HG03520 (cell line): Measurements from ENCODE around the gene COL4A1.

ENCODE experiments used
- ATAC-seq: cut with Tn5 transposase; IDR thresholded peaks from one replicate; pipeline ENCODE4 v1.9.1; 2021; ENCODE audit warnings: mild to moderate bottlenecking, moderate library complexity; ENCODE audit not compliant: unreplicated experiment

COL4A1 gene

GRCh38 chr13:110310541-110311442 lies 3.8 kb upstream of the COL4A1 start:
- ATAC-seq = no peak

DNA sequence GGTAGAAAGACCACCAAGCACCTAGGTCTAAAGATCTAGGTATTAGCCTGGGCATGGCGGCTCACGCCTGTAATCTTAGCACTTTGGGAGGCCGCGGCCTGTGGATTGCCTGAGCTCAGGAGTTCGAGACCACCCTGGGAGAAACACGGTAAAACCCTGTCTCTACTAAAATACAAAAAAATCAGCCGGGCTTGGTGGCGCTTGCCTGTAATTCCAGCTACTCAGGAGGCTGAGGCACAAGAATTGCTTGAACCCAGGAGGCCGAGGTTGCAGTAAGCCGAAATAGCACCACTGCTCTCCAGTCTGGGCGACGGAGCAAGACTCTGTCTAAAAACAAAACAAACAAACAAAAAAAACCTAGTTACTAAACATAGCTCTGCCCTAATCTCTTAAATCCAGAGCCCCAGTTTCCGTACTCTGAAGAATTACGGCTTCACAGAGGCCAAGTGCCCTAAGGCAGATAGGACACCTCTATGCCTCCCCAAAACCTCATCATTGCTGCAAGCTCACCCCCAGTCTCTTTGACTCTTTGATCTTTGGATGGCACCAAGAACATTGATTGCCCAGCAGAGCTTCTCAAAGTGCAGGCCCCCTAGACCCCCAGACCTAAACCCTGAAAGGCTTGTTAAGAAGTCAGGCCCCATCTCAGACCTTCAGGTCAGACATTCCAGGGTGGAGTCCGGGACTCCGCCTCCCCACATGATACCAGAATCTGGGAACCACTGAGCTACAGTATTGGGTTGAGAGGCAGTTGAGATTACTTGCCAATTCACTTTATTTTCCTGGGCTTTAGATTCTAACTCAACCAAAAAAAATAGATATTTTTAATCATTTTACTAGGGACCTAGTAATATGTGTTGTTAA lies 2.9 kb upstream of the COL4A1 start:
- no peak for ATAC-seq

GRCh38 chr13:110308656-110309359 lies 1.9 kb upstream of the COL4A1 start:
- no peak for ATAC-seq

DNA sequence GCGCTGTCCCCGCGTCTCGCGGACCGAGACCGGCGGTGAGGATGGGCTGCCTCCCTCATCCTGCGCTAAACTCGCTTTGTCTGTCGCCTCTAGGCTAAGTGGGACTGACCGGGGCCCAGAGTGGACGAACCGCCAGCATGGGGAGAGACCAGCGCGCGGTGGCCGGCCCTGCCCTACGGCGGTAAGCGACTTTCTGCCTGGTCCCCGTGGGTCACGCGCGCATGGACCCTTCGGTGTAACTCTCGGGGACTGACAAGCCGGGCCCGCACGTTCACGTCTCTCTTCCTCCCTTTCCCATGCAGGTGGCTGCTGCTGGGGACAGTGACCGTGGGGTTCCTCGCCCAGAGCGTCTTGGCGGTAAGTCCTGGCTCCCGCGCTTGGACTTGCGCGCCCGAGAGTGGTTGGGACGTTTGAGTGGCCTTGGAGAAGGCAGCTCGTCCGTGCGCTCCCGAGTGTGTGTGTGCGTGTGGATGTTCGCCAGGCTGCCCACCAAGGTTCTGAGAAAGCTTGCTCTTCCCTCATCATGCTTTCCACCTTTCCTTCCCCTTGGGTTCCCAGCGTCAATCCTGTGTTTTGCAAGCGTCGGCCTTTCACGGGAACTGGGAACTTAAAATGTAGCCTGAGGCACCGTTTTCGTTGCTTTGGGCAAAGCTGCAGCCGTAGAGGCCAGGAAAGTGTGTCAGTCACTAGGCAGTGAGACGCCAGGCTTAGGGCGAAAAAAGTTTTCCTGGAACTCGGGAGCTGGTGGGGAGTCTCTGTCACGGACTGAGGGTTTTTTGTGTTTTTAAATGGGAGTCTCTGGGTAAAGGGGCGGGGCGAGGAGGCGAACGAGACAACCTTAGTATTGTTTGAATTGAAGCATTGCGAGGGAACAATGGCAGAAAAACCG lies 1.1 kb upstream of the COL4A1 start:
- ATAC-seq = no peak

DNA sequence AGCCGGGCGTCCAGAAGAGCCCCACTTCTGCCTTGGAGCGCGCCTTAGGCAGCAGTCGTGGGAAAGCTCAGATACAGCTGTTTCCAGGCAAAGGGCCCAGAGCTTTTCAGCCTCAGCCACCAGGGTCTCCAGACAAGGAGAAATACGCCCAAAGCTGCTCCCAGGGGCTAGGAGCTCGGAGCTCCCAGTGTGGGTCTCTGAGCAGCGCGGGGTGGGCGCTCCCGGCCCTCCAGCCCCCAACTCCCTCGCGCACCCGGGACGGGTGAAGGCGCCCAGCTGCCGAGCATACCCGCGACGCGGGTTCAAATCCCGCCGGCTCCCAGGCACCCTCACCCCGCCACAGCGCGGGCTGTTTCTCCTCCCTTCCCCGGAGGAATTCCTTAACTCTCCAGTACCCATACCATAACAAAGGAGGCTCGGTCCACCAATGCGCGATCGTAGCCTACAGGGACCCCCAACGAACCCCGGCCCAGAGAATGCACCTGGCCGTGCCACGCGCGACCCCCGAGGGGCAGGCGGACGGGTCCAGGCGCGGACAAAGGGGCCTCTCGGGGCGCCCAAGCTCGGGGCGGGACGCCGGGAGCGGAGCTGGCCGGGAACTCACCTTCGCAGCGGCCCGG lies 507 bp downstream of the COL4A1 start:
- no peak for ATAC-seq

GRCh38 chr13:110305949-110306339 lies 1.0 kb downstream of the COL4A1 start:
- no peak for ATAC-seq

- ATAC-seq = no peak
These were observed 1.4 kb downstream of the COL4A1 start for GRCh38 chr13:110305544-110305943.

DNA sequence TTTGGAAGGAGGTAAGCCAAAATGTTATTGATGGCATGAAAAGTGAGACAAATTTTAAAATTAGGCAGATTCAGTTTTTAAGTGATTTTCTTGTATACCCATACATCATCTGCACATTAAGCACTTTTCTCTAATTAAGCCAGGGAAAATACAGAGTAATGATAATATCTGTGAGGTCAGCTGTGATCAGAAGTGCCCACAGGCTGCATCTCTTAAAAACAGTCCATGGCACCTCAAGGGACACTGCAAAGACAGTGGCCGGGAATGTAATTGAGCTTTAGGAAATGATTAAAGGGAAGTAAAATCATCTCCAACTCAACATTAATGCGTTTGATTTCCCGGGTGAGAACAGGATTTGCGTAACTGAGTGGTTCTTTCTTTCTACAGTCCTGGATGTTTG lies 2.0 kb downstream of the COL4A1 start:
- no peak for ATAC-seq

DNA sequence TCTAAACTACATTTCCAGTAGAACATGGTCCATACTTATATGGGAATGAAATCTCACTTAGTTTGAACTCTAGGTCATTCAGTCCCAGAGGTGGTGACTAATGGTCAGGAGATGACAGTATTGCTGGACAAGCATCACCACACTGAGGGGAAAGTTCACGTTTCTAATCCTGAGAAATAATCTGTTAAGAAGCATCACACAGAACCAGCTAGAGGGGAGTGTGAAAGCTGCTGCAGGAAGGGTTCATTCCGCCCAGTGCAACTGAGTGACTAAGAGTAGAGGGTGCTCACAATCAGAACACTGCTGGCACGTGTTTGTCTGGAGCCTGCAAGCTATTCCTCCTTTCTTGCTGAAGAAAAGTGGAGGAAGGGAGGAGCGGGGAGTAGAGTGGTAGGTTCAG lies 2.7 kb downstream of the COL4A1 start:
- ATAC-seq = no peak

DNA sequence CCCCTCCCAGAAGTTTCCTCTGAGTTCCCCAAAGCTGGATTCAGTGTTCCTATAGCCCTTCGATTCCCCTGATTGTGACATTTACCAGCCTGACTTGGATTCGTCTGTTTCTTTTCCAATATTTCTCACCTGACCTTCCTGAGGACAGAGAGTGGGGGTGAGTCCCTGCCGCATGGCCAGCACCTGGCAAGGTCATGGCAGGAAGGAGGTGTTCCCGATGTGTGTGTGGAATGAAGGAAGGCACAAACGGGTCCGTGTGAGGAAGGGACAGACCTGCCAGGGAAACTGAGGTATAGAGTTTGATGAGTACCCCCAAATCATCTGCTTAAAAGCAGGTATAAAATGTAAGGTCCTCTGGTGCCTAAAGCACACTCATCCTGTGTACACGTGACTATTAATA lies 3.3 kb downstream of the COL4A1 start:
- ATAC-seq = no peak

- ATAC-seq = no peak
These were observed 4.0 kb downstream of the COL4A1 start for GRCh38 chr13:110302997-110303396.

DNA sequence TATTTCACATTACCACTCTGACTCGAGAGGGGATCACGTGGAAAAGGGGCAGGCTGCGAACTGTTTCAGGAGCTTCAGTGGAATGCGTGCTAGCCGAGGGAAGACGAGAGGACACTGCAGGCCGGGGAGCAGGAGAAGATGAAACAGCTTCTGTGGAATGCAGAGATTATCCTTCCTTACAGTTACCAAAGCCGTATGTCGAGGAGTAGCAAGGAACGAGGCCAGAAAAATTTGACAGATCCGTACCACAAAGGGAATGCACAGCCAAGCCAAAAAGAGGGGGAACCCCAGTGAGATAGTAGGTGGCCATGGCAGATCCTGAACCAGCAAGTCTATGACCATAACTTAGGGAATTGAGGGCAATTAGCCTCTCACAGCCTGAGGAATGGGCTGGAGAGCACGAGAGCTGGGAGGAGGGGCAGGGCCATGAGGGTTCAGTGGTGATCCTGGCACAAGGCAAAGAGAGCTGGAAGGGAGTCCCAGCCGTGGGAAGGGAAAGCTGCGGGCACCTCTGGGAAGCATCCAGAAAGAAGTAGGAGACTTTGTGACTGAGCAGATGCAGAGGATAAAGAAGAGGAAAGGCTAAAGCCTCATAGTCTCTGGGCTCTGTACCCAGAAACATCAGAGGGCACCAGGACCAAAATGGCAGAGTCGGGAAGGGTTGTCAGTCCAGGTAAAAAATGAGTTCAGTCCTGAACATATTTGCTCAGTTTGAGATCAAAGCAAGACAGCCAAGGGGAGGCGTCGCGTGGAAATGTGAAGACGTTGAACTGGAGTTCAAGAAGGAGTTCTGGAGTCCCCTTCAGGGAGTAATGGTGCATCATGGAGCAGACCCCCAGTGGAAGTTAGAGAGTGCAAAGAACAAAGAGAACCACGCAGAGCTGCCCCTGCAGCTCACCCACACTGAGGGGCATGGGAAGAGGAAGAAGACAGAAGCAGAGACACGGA lies 5.1 kb downstream of the COL4A1 start:
- ATAC-seq = no peak

- ATAC-seq = no peak
These were observed 5.9 kb downstream of the COL4A1 start for GRCh38 chr13:110301083-110301482.

GRCh38 chr13:110300090-110300815 lies 6.7 kb downstream of the COL4A1 start:
- ATAC-seq = no peak

DNA sequence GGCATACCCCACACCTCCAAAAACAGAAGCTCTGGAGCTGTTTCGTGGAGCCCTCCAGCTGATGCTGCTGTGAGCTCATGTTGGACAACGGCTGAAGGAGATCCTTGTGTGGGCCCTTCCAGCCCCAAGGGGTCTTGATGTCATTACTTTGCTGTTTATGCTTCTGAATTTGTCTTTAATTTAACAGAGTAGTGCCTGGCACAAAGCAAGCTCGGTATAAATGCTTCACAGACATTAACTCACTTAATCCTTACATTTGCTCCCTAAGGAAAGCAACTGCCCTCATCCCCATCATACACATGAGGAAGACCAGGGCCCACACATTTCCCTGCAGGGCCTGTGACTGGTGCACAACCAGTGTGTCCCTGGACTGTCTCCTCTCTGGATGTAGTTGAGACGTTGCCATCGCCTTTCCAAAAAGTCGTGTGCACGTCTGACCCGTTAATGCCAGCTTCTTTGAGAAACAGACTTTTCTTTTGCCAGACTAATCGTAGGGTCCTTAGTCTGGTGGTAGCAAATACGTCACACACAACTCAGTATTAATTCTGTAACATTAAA lies 7.6 kb downstream of the COL4A1 start:
- ATAC-seq = no peak

GRCh38 chr13:110298505-110299282 lies 8.3 kb downstream of the COL4A1 start:
- ATAC-seq = no peak
